HG02981 (cell line): ENCODE measurements around the gene EPN3.
A peak's percentile ranks its signal among the peaks of the same experiment; 100 is the strongest.

ENCODE experiments used
- ATAC-seq: cut with Tn5 transposase; IDR thresholded peaks from one replicate; pipeline ENCODE4 v1.9.1; 2021; ENCODE audit warnings: mild to moderate bottlenecking, moderate library complexity; ENCODE audit not compliant: unreplicated experiment

Gene EPN3

GRCh38 chr17:50533720-50534148, 1.2 kb downstream of the EPN3 start:
- ATAC-seq: no peak

- ATAC-seq: no peak
These were observed 1.9 kb downstream of the EPN3 start for GRCh38 chr17:50534222-50534978.

GRCh38 chr17:50534979-50535326, 2.4 kb downstream of the EPN3 start:
- ATAC-seq: no peak

- no peak for ATAC-seq
These were observed 2.9 kb downstream of the EPN3 start for GRCh38 chr17:50535407-50535806.

GRCh38 chr17:50536683-50537646, 4.4 kb downstream of the EPN3 start:
- ATAC-seq: no peak

- no peak for ATAC-seq
These were observed 5.4 kb downstream of the EPN3 start for GRCh38 chr17:50537721-50538548.

GRCh38 chr17:50538549-50539410, 6.2 kb downstream of the EPN3 start:
- no peak for ATAC-seq

- no peak for ATAC-seq
These were observed 7.4 kb downstream of the EPN3 start for GRCh38 chr17:50539762-50540559.

- no peak for ATAC-seq
These were observed 8.2 kb downstream of the EPN3 start for GRCh38 chr17:50540560-50541401.

GRCh38 chr17:50541402-50541715, 8.8 kb downstream of the EPN3 start:
- no peak for ATAC-seq

GRCh38 chr17:50541716-50542688, 9.5 kb downstream of the EPN3 start:
- peak; percentile 67 for ATAC-seq

GRCh38 chr17:50542795-50543774, 10.6 kb downstream of the EPN3 start:
- no peak for ATAC-seq

GRCh38 chr17:50544516-50544915, 12.0 kb downstream of the EPN3 start:
- ATAC-seq: no peak

- ATAC-seq: no peak
These were observed 12.8 kb downstream of the EPN3 start for GRCh38 chr17:50545311-50545710.

- ATAC-seq: no peak
These were observed 14.1 kb downstream of the EPN3 start for GRCh38 chr17:50546701-50547034.

GRCh38 chr17:50547035-50547735, 14.7 kb downstream of the EPN3 start, which contains the start of gene SPATA20:
Gene SPATA20, plus strand, starts transcription at chr17:50547174. Its CDS starts 35 bp downstream, at chr17:50547209.
- ATAC-seq: peak; percentile 73
